ENCODE measurements around the gene CYP27C1. TPM values are rescaled to one million over a fixed set of nuclear protein-coding genes. Genes with fewer than 3 reads are reported as not detected.

The CYP27C1 gene
- total and polyA plus RNA-seq, 4 donors, result 0.02 to 0.14 (median 0.07) TPM

- Histone ChIP-seq H3K4me1 (ENCODE audit: control insufficient read depth in 4 of 4, insufficient read depth in 4 of 4, low read length in 3 of 4) (peaks cover 0 to 16% (median 11%) of the 10 kb centered on the region in 4 donors), H3K4me3 (ENCODE audit: low read depth in 1 of 3, low read length in 3 of 3) (no peak overlapping the region), H3K27ac (ENCODE audit: low read depth in 1 of 2, low read length in 2 of 2) (no peak overlapping the region), H3K36me3 (ENCODE audit: control insufficient read depth in 4 of 4, insufficient read depth in 3 of 4, low read depth in 1 of 4, low read length in 3 of 4) (no peaks in the 10 kb centered on the region), H3K9ac (ENCODE audit: low read depth in 1 of 2, low read length in 2 of 2) (no peak overlapping the region), H3K9me3 (ENCODE audit: control insufficient read depth in 4 of 4, low read length in 3 of 4) (no peaks in the 10 kb centered on the region), H3K27me3 (ENCODE audit: control insufficient read depth in 4 of 4, insufficient read depth in 4 of 4, low read length in 3 of 4) (no peaks in the 10 kb centered on the region)
- TF ChIP-seq REST (IDR thresholded peaks at IDR 0.05), result no peak
- peak; percentile 66 for TF ChIP-seq NR2F2 (IDR thresholded peaks at IDR 0.05)
- TF ChIP-seq JUND (IDR thresholded peaks at IDR 0.05), result peak in 1 of 2 donors; percentile 21
- WGBS, result 59% methylated on average over 13 of the region's 13 CpGs
- DNase-seq (ENCODE audit: low spot score), result no peak
Measured at GRCh38 chr2:127175041-127175721, 44.9 kb downstream of the CYP27C1 start.

GRCh38 chr2:127174640-127175039 is 45.5 kb downstream of the CYP27C1 start:
- no peaks in the 10 kb centered on the region for H3K9me3 ChIP-seq (ENCODE audit: control insufficient read depth in 4 of 4, low read length in 3 of 4)
- no peak overlapping the region for H3K27ac ChIP-seq (ENCODE audit: low read depth in 1 of 2, low read length in 2 of 2)
- no peaks in the 10 kb centered on the region for H3K27me3 ChIP-seq (ENCODE audit: control insufficient read depth in 4 of 4, insufficient read depth in 4 of 4, low read length in 3 of 4)
- H3K9ac ChIP-seq (ENCODE audit: low read depth in 1 of 2, low read length in 2 of 2), result no peak overlapping the region
- no peak overlapping the region for H3K4me3 ChIP-seq (ENCODE audit: low read depth in 1 of 3, low read length in 3 of 3)
- H3K36me3 ChIP-seq (ENCODE audit: control insufficient read depth in 4 of 4, insufficient read depth in 3 of 4, low read depth in 1 of 4, low read length in 3 of 4), result no peaks in the 10 kb centered on the region
- H3K4me1 ChIP-seq (ENCODE audit: control insufficient read depth in 4 of 4, insufficient read depth in 4 of 4, low read length in 3 of 4), result peaks cover 0 to 21% (median 16%) of the 10 kb centered on the region in 4 donors
- WGBS, result 85% methylated on average over 6 of the region's 6 CpGs
- DNase-seq (ENCODE audit: low spot score), result no peak
- no peak for TF ChIP-seq MAX (IDR thresholded peaks at IDR 0.05)
- no peak for TF ChIP-seq GABPA (IDR thresholded peaks at IDR 0.05 in 1 of 2, conservative IDR thresholded peaks at IDR 0.05 in 1 of 2)
- no peak for TF ChIP-seq ATF3 (IDR thresholded peaks at IDR 0.05)
- no peak for TF ChIP-seq FOXA2 (IDR thresholded peaks at IDR 0.05)
- TF ChIP-seq YY1 (IDR thresholded peaks at IDR 0.05), result no peak
- TF ChIP-seq RAD21 (IDR thresholded peaks at IDR 0.05), result no peak
- no peak for TF ChIP-seq EGR1 (IDR thresholded peaks at IDR 0.05; ENCODE audit: low read depth in 2 of 2)
- TF ChIP-seq SP1 (IDR thresholded peaks at IDR 0.05), result no peak
- no peak for TF ChIP-seq NR2F2 (IDR thresholded peaks at IDR 0.05)
- TF ChIP-seq TAF1 (conservative IDR thresholded peaks at IDR 0.05), result no peak
- TF ChIP-seq HNF4A (conservative IDR thresholded peaks at IDR 0.05), result no peak

GRCh38 chr2:127174136-127174535 is 46.0 kb downstream of the CYP27C1 start:
- WGBS, result 71% methylated on average over 6 of the region's 6 CpGs
- Histone ChIP-seq H3K9me3 (ENCODE audit: control insufficient read depth in 4 of 4, low read length in 3 of 4) (no peaks in the 10 kb centered on the region), H3K27me3 (ENCODE audit: control insufficient read depth in 4 of 4, insufficient read depth in 4 of 4, low read length in 3 of 4) (no peaks in the 10 kb centered on the region), H3K36me3 (ENCODE audit: control insufficient read depth in 4 of 4, insufficient read depth in 3 of 4, low read depth in 1 of 4, low read length in 3 of 4) (no peaks in the 10 kb centered on the region), H3K9ac (ENCODE audit: low read depth in 1 of 2, low read length in 2 of 2) (no peak overlapping the region), H3K4me3 (ENCODE audit: low read depth in 1 of 3, low read length in 3 of 3) (no peak overlapping the region), H3K27ac (ENCODE audit: low read depth in 1 of 2, low read length in 2 of 2) (no peak overlapping the region), H3K4me1 (ENCODE audit: control insufficient read depth in 4 of 4, insufficient read depth in 4 of 4, low read length in 3 of 4) (peaks cover 0 to 25% (median 16%) of the 10 kb centered on the region in 4 donors)
- TF ChIP-seq CTCF (IDR thresholded peaks at IDR 0.05; ENCODE audit: low read depth, low read length, missing input control) (peak; percentile 27), RAD21 (IDR thresholded peaks at IDR 0.05) (peak; percentile 53 to 68), SP1 (IDR thresholded peaks at IDR 0.05) (no peak)
- no peak for DNase-seq (ENCODE audit: low spot score)

Measured in liver (tissue), 9 donors.